Endothelial cell of umbilical vein (primary cell): ENCODE results near the gene COL28A1. TPM values are rescaled to one million over a fixed set of nuclear protein-coding genes. Genes with fewer than 3 reads are reported as not detected.

Source experiments
- BruUV-seq: library from RNA; stranded (reverse); fragments of 400-500 nt; replicated peaks from 2 replicates; lab custom pipeline; 2021; lab: Mats Ljungman, UMichigan
- CTCF ChIA-PET: fragments of 300-600, 350-600 bp; sonication (Branson Sonifier 250); formaldehyde crosslinking; loops from one replicate; lab custom pipeline; 2021; ENCODE audit warnings: antibody characterized with exemption, inconsistent platforms; lab: Charles Lee
- POLR2A ChIA-PET: fragments of 300-600, 350-600 bp; sonication (Branson Sonifier 250); formaldehyde crosslinking; loops from one replicate; lab custom pipeline; 2021; ENCODE audit warnings: antibody characterized with exemption, inconsistent platforms; lab: Charles Lee
- DNase-seq: peaks from one replicate; pipeline ENCODE4 v3.0.0-alpha.2; 2011; ENCODE audit warnings: low read depth, low spot score
- FAIRE-seq: peaks from 2 replicates; lab custom pipeline; 2011; peaks lifted over from hg19 to GRCh38; lab: Jason Lieb, UNC
- H2AFZ ChIP-seq: 2 replicates; pipeline ENCODE4 v1.6.0; 2012; ENCODE audit warnings: low read depth, low read length, control low read depth, inconsistent platforms
- H3K27ac ChIP-seq: 2 replicates; pipeline ENCODE4 v1.5.1; 2011; ENCODE audit warnings: low read depth, mild to moderate bottlenecking, control low read depth, low read length, moderate library complexity; ENCODE audit not compliant: insufficient read depth
- H3K27me3 ChIP-seq, 2 experiments: 2 replicates each; pipeline versions ENCODE4 v1.6.0 to v1.6.1; 2011; ENCODE audit warnings: low read length in 2 of 2, mixed read lengths in 1 of 2; ENCODE audit not compliant: control insufficient read depth in 2 of 2, insufficient read depth in 2 of 2
- H3K36me3 ChIP-seq, 2 experiments: 2 replicates in 1 of 2; 3 replicates in 1 of 2; pipeline ENCODE4 v1.5.1; 2011; ENCODE audit warnings: low read length in 2 of 2, mild to moderate bottlenecking in 1 of 2, moderate library complexity in 1 of 2; ENCODE audit not compliant: control insufficient read depth in 2 of 2, insufficient read depth in 2 of 2; ENCODE audit errors: extremely low read depth in 1 of 2
- H3K4me1 ChIP-seq: 3 replicates; pipeline ENCODE4 v1.5.1; 2011; ENCODE audit warnings: mild to moderate bottlenecking, low read length; ENCODE audit not compliant: control insufficient read depth, insufficient read depth; ENCODE audit errors: extremely low read depth
- H3K4me2 ChIP-seq: 2 replicates; pipeline ENCODE4 v1.6.1; 2011; ENCODE audit warnings: low read length, control low read depth, mixed read lengths; ENCODE audit not compliant: insufficient read depth
- H3K4me3 ChIP-seq, 3 experiments: fragments of 200-600 bp in 1 of 3; sonication (generic), shearing (Covaris generic) in 1 of 3; replicated peaks in 1 of 3; 2 replicates each; pipeline ENCODE4 v1.5.1; 2011 to 2016; ENCODE audit warnings: control low read depth in 3 of 3, low read length in 3 of 3, mild to moderate bottlenecking in 2 of 3, inconsistent platforms in 1 of 3, low read depth in 1 of 3, moderate library complexity in 1 of 3; ENCODE audit not compliant: insufficient read depth in 1 of 3
- H3K79me2 ChIP-seq: 2 replicates; pipeline ENCODE4 v1.6.0; 2012; ENCODE audit warnings: low read length, inconsistent platforms; ENCODE audit not compliant: control insufficient read depth, insufficient read depth
- H3K9ac ChIP-seq: replicated peaks from 2 replicates; pipeline ENCODE3; 2011; ENCODE audit warnings: low read length, control low read depth; ENCODE audit not compliant: insufficient read depth; ENCODE audit errors: extremely low read depth
- H3K9me1 ChIP-seq: replicated peaks from 3 replicates; pipeline ENCODE4 v1.6.0; 2011; ENCODE audit warnings: mild to moderate bottlenecking, low read length; ENCODE audit not compliant: control insufficient read depth, insufficient read depth; ENCODE audit errors: extremely low read depth
- H3K9me3 ChIP-seq: replicated peaks from 2 replicates; pipeline ENCODE4 v1.5.1; 2012; ENCODE audit warnings: low read length, inconsistent platforms; ENCODE audit not compliant: control insufficient read depth, insufficient read depth
- H4K20me1 ChIP-seq: replicated peaks from 2 replicates; pipeline ENCODE3; 2011; ENCODE audit warnings: mild to moderate bottlenecking, low read length; ENCODE audit not compliant: control insufficient read depth, insufficient read depth; ENCODE audit errors: extremely low read depth
- CTCF ChIP-seq, 2 donors: IDR thresholded peaks; 1 replicate in 1 of 2; 2 replicates in 1 of 2; pipeline ENCODE4 v1.5.1; 2011; ENCODE audit warnings: low read length in 2 of 2, mild to moderate bottlenecking in 2 of 2, moderate library complexity in 2 of 2, control low read depth in 1 of 2, inconsistent platforms in 1 of 2, low read depth in 1 of 2; ENCODE audit not compliant: insufficient read depth in 1 of 2; ENCODE audit errors: extremely low read depth in 1 of 2
- EZH2 ChIP-seq: IDR thresholded peaks from 2 replicates; pipeline ENCODE4 v1.6.1; 2012; ENCODE audit warnings: borderline replicate concordance, low read depth, mild to moderate bottlenecking, moderate library complexity, low read length, inconsistent platforms; ENCODE audit not compliant: severe bottlenecking
- FOS ChIP-seq: IDR thresholded peaks from 2 replicates; pipeline ENCODE4 v1.6.1; 2011; ENCODE audit warnings: mild to moderate bottlenecking, low read length, moderate library complexity, borderline replicate concordance; ENCODE audit not compliant: insufficient read depth
- GATA2 ChIP-seq: IDR thresholded peaks from 2 replicates; pipeline ENCODE4 v1.7.0; 2011; ENCODE audit warnings: low read depth, mild to moderate bottlenecking, moderate library complexity, mixed read lengths, low read length; ENCODE audit not compliant: insufficient read length, insufficient read depth
- JUN ChIP-seq: IDR thresholded peaks from 2 replicates; pipeline ENCODE4 v1.6.1; 2011; ENCODE audit warnings: borderline replicate concordance, low read depth; ENCODE audit not compliant: insufficient read length, insufficient read depth
- MAX ChIP-seq: IDR thresholded peaks from 2 replicates; pipeline ENCODE4 v1.6.1; 2011; ENCODE audit not compliant: insufficient read depth, insufficient read length
- MYC ChIP-seq: IDR thresholded peaks from one replicate; pipeline ENCODE4 v1.6.1; 2011; ENCODE audit warnings: mild to moderate bottlenecking, low read depth, low read length
- POLR2A ChIP-seq: IDR thresholded peaks from 2 replicates; pipeline ENCODE4 v1.6.1; 2012; ENCODE audit warnings: low read depth, mild to moderate bottlenecking, control low read depth, low read length
- POLR2AphosphoS5 ChIP-seq: IDR thresholded peaks from 2 replicates; pipeline ENCODE4 v1.6.1; 2012; ENCODE audit warnings: low read depth, mild to moderate bottlenecking, control low read depth, low read length, moderate library complexity; ENCODE audit not compliant: insufficient read depth
- dilution Hi-C: fragments of 300-500 bp; cut with MboI; formaldehyde crosslinking; loops from one replicate; pipeline ENCODE4 v1.15.0; 2019; ENCODE audit warnings: low sequenced_read_pairs; ENCODE audit not compliant: extremely low pct_ligation_motif_present
- intact Hi-C: fragments of 100-400 bp; cut with micrococcal nuclease; formaldehyde crosslinking; loops from one replicate; pipeline ENCODE4 v1.10.0; 2022
- polyA plus RNA-seq, 4 experiments: library from polyadenylated mRNA; depleted of rRNA in 3 of 4; stranded (reverse) in 3 of 4; unstranded in 1 of 4; fragments of >200 nt; gene quantifications; 2 replicates each; pipeline versions ENCODE4 v1.2.1 to v1.2.3, GENCODE V29; 2011 to 2012; ENCODE audit warnings: missing spikeins in 1 of 4
- total RNA-seq: library from RNA; stranded (reverse); gene quantifications from 2 replicates; pipeline ENCODE4 v1.2.3, GENCODE V29; 2021

Gene COL28A1
- total and polyA plus RNA-seq, 2 donors (not counting 3 experiments of a cell fraction or from before 2014, with no cell fraction given): not detected

- Histone ChIP-seq H3K9ac (no peak overlapping the region), H3K4me2 (no peak overlapping the region), H3K36me3 (no peaks in the 10 kb centered on the region), H4K20me1 (no peaks in the 10 kb centered on the region), H3K4me3 (no peak overlapping the region), H3K27ac (no peak overlapping the region), H3K4me1 (no peaks in the 10 kb centered on the region), H2AFZ (no peak overlapping the region), H3K9me3 (no peaks in the 10 kb centered on the region), H3K9me1 (no peaks in the 10 kb centered on the region), H3K79me2 (no peaks in the 10 kb centered on the region), H3K27me3 (no peaks in the 10 kb centered on the region)
- ChIA-PET CTCF (no interaction called here), POLR2A (no interaction called here)
- no peak for DNase-seq
- dilution Hi-C loops: no loop called here
- TF ChIP-seq MYC: no peak
- no peak for TF ChIP-seq POLR2A
- TF ChIP-seq CTCF (IDR thresholded peaks at IDR 0.05; ENCODE audit: extremely low read depth in 1 of 2, insufficient read depth in 1 of 2, low read depth in 1 of 2, low read length in 2 of 2): no peak
- TF ChIP-seq JUN: no peak
- no peak for TF ChIP-seq MAX
- no peak for TF ChIP-seq GATA2
- TF ChIP-seq FOS: no peak
- no peak for TF ChIP-seq POLR2AphosphoS5
- no peak for TF ChIP-seq EZH2
- intact Hi-C loops: no loop called here
- BruUV-seq: no TSS peak
- no peak for FAIRE-seq
Measured at GRCh38 chr7:7499892-7500291, 35.8 kb downstream of the COL28A1 start.
